ENCODE results near the gene LGSN.
"Not testable (repeated sequence)": the region's sequence is repeated elsewhere in the genome, so short reads cannot be mapped to it uniquely, and the experiment has no call there.

LGSN gene

DNA sequence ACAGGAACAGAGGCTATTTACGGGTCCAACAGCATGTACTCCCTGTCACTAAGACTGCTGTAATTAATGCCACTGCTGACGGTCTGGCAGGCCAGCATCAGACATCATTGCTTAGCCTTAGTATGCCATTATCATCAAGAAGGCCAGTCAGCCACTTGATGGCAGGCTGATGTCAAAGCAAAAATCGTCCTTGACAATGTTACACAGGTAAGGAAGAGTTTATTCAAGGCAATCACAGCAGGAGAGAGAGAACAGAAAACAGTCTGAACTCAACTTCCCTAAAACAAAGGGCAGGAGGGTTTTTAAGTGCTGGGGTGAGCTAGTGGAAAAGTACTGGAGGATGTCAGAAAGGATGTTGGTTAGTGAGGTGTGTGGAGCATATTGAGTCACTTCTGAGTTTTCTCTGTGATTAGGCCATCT lies 83.4 kb downstream of the LGSN start:
- 72% methylated on average over 3 of the region's 3 CpGs for WGBS
- H3K9me3 ChIP-seq (ENCODE audit: insufficient read depth, low read depth, low read length), result no peaks in the 10 kb centered on the region
- no peaks in the 10 kb centered on the region for H3K36me3 ChIP-seq (ENCODE audit: insufficient read depth, low read length)
- no peak overlapping the region for H3K9ac ChIP-seq (ENCODE audit: low read depth, low read length)
- no peaks in the 10 kb centered on the region for H3K27me3 ChIP-seq (ENCODE audit: insufficient read depth, low read length)
- H3K27ac ChIP-seq (ENCODE audit: low read depth, low read length), result no peak overlapping the region
- peaks cover 4% of the 10 kb centered on the region; the same call in 1 of the 2 replicates for H3K4me1 ChIP-seq (ENCODE audit: insufficient read depth, low read length)
- no peak overlapping the region for H3K4me3 ChIP-seq (ENCODE audit: low read length)

DNA sequence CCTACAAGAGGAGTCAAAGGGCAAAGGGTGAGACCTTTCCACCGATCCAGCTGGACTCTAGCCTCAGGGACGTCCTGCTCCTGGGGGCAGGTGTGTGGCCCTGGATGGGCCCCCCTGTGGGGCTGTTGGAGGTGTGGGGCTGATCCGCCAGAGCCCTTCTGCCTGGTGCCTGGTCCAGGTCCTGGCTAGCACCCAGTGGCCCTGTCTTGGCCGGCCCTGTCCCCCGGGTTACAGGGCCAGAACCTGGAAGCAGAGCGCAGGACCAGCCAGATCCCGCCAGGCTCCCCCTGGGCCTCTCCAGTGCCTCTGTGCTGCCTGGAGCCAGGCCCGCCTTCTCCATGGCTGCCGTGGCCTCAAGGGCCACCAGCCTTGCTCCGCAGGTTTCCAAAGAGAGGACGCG lies 89.3 kb downstream of the LGSN start:
- H3K9me3 ChIP-seq (ENCODE audit: insufficient read depth, low read depth, low read length); H3K4me3 ChIP-seq (ENCODE audit: low read length); H3K27me3 ChIP-seq (ENCODE audit: insufficient read depth, low read length); H3K9ac ChIP-seq (ENCODE audit: low read depth, low read length); H3K36me3 ChIP-seq (ENCODE audit: insufficient read depth, low read length); H3K27ac ChIP-seq (ENCODE audit: low read depth, low read length); H3K4me1 ChIP-seq (ENCODE audit: insufficient read depth, low read length): not testable (repeated sequence)
- WGBS, result 91% methylated on average over 9 of the region's 12 CpGs

DNA sequence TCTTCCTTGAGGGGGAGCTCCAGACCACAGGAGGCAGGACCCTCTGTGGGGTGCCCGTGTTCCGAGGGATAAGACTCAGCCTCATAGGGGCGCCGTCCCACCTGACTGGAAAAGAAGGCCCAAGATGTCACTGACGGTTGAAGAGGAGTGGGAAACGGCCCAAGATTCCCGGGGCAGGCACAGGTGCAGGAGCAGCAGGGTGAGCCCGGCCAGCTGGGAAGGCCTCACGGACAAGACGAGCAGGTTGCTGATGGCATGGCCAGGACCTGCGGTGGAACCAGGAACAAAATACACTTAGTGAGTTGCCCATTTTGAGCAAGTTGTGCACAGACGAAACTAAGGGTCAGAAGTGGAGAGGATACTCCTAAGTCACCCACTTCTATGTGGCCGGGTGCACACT lies 89.8 kb downstream of the LGSN start:
- 93% methylated on average over 13 of the region's 13 CpGs for WGBS
- H3K9ac ChIP-seq (ENCODE audit: low read depth, low read length); H3K4me3 ChIP-seq (ENCODE audit: low read length); H3K36me3 ChIP-seq (ENCODE audit: insufficient read depth, low read length); H3K27me3 ChIP-seq (ENCODE audit: insufficient read depth, low read length); H3K27ac ChIP-seq (ENCODE audit: low read depth, low read length); H3K4me1 ChIP-seq (ENCODE audit: insufficient read depth, low read length); H3K9me3 ChIP-seq (ENCODE audit: insufficient read depth, low read depth, low read length): not testable (repeated sequence)

DNA sequence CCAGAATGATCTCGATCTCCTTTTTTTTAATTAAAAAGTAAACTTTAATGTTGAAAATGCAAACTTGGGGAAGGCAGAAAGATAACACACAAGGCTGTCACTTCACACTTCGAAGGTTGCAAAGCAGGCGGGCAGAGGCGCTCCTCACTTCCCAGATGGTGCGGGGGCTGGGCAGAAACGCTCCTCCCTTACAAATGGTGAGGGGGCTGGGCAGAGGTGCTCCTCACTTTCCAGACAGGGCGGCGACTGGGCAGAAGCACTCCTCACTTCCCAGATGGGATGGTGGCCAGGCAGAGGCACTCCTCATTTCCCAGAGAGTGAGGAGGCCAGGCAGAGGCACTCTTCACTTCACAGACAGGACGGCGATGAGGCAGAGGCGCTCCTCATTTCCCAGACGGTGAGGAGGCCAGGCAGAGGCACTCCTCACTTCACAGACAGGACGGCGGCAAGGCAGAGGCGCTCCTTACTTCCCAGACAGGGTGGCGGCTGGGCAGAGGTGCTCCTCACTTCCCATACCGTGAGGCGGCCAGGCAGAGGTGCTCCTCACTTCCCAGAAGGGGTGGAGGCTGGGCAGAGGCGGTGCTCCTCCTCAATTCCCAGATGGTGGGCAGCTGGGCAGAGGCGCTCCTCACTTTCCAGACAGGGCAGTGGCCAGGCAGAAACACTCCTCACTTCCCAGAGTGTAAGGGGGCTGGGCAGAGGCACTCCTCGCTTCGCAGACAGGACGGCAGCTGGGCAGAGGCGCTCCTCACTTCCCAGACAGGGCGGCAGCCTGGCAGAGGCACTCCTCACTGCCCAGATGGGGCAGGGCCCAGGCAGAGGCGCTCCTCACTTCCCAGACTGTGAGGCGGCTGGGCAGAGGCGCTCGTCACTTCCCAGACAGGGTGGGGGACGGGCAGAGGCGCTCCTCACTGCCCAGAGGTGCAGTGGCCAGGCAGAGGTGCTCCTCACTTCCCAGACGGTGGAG lies 91.6 kb downstream of the LGSN start:
- not testable (repeated sequence) for H3K9me3 ChIP-seq (ENCODE audit: insufficient read depth, low read depth, low read length); H3K27ac ChIP-seq (ENCODE audit: low read depth, low read length); H3K9ac ChIP-seq (ENCODE audit: low read depth, low read length); H3K4me3 ChIP-seq (ENCODE audit: low read length); H3K4me1 ChIP-seq (ENCODE audit: insufficient read depth, low read length); H3K36me3 ChIP-seq (ENCODE audit: insufficient read depth, low read length); H3K27me3 ChIP-seq (ENCODE audit: insufficient read depth, low read length)
- WGBS, result 90% methylated on average over 31 of the region's 32 CpGs

DNA sequence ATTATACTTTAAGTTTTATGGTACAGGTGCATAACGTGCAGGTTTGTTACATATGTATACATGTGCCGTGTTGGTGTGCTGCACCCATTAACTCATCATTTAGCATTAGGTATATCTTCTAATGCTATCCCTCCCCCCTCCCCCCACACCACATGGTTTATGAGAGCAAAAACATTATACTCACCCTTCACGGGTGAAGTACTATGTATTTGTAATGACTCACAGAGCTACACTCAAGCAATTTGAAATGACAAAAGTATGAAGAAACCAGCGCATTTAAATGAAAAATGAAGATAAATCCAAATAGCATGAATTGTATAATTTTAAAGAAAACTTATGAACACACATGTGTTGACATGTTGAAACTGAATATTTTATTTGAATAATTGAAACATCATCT lies 93.8 kb downstream of the LGSN start:
- not testable (repeated sequence) for H3K4me3 ChIP-seq (ENCODE audit: low read length); H3K27ac ChIP-seq (ENCODE audit: low read depth, low read length); H3K27me3 ChIP-seq (ENCODE audit: insufficient read depth, low read length); H3K9ac ChIP-seq (ENCODE audit: low read depth, low read length); H3K4me1 ChIP-seq (ENCODE audit: insufficient read depth, low read length); H3K9me3 ChIP-seq (ENCODE audit: insufficient read depth, low read depth, low read length); H3K36me3 ChIP-seq (ENCODE audit: insufficient read depth, low read length)
- whole genome bisulfite sequencing, result 100% methylated on average over 2 of the region's 4 CpGs
